Esophagus muscularis mucosa (tissue), 4 donors: ENCODE results near the gene ABI3. TPM values are rescaled to one million over a fixed set of nuclear protein-coding genes. Genes with fewer than 3 reads are reported as not detected.

Experiments
- DNase-seq: peaks from one replicate; pipeline ENCODE4 v3.0.0-alpha.2; 2017; ENCODE audit errors: extremely low spot score
- H3K27ac ChIP-seq, 4 donors: fragments of 200-600 bp; sonication (generic); replicated peaks in 1 of 4; 1 replicate in 3 of 4; 2 replicates in 1 of 4; pipeline ENCODE4 v1.5.1; 2016 to 2019; ENCODE audit warnings: mild to moderate bottlenecking in 1 of 4
- H3K27me3 ChIP-seq, 4 donors: fragments of 200-600 bp; sonication (generic); one replicate each; pipeline versions ENCODE4 v1.5.1 to v1.6.0; 2016 to 2019
- H3K36me3 ChIP-seq, 4 donors: fragments of 200-600 bp; sonication (generic); one replicate each; pipeline ENCODE4 v1.5.1; 2016 to 2019
- H3K4me1 ChIP-seq, 4 donors: fragments of 200-600 bp; sonication (generic); one replicate each; pipeline ENCODE4 v1.5.1; 2016 to 2019
- H3K4me3 ChIP-seq, 4 donors: fragments of 200-600 bp; sonication (generic); 1 replicate in 2 of 4; 2 replicates in 2 of 4; pipeline ENCODE4 v1.5.1; 2016 to 2019; ENCODE audit warnings: mild to moderate bottlenecking in 4 of 4, moderate library complexity in 1 of 4
- H3K9me3 ChIP-seq, 4 donors: fragments of 200-600 bp; sonication (generic); 1 replicate in 3 of 4; 2 replicates in 1 of 4; pipeline ENCODE4 v1.5.1; 2016 to 2019
- CTCF ChIP-seq, 3 experiments: fragments of 200-600 bp in 2 of 3; fragments of 450-650 bp in 1 of 3; sonication (generic) in 2 of 3; IDR thresholded peaks; one replicate each; pipeline ENCODE4 v1.5.1; 2017 to 2019; ENCODE audit warnings: antibody characterized with exemption in 3 of 3, mild to moderate bottlenecking in 2 of 3, moderate library complexity in 1 of 3
- EP300 ChIP-seq: sonication (generic); formaldehyde crosslinking; IDR thresholded peaks from one replicate; pipeline ENCODE4 v1.6.1; 2017; ENCODE audit warnings: antibody characterized with exemption
- POLR2A ChIP-seq: fragments of 450-650 bp; IDR thresholded peaks from one replicate; pipeline ENCODE4 v1.6.1; 2017; ENCODE audit warnings: antibody characterized with exemption, moderate library complexity, mild to moderate bottlenecking, low read depth
- POLR2AphosphoS5 ChIP-seq, 2 donors: sonication (generic); formaldehyde crosslinking; IDR thresholded peaks; one replicate each; pipeline ENCODE4 v1.6.1; 2017; ENCODE audit warnings: antibody characterized with exemption in 2 of 2
- WGBS: methylation state at CpG from one replicate; pipeline ENCODE4 v1.1.5; 2018; 5-methylcytosine and 5-hydroxymethylcytosine counted together
- intact Hi-C: fragments of 100-400 bp; cut with DNase I; formaldehyde crosslinking; loops from one replicate; pipeline ENCODE4 v1.15.1; 2023
- total RNA-seq, 4 donors: library from RNA; depleted of rRNA; stranded (reverse); fragments of >200 nt; gene quantifications; one replicate each; pipeline versions ENCODE4 v1.1.0 to v1.2.1, GENCODE V29; 2016

The ABI3 gene
- total RNA-seq, 4 donors from 2014 or later = 3.3 to 8.9 (median 6.3) TPM

- intact Hi-C loops = no loop called here
- no peak for DNase-seq
- H3K4me1 ChIP-seq = peaks cover 0 to 15% (median 13%) of the 10 kb centered on the region in 4 donors
- no peaks in the 10 kb centered on the region for H3K36me3 ChIP-seq
- TF ChIP-seq POLR2A (no peak), POLR2AphosphoS5 (IDR thresholded peaks at IDR 0.05) (no peak), EP300 (no peak), CTCF (IDR thresholded peaks at IDR 0.05) (no peak)
- H3K4me3 ChIP-seq = no peak overlapping the region
- H3K27ac ChIP-seq = no peak overlapping the region
- WGBS = 79% methylated on average over 3 of the region's 3 CpGs
- no peaks in the 10 kb centered on the region for H3K9me3 ChIP-seq
- H3K27me3 ChIP-seq = no peaks in the 10 kb centered on the region
Observed at GRCh38 chr17:49196520-49196919, 14.0 kb upstream of the ABI3 start.

- intact Hi-C loops = no loop called here
- Histone ChIP-seq H3K9me3 (no peaks in the 10 kb centered on the region), H3K36me3 (no peaks in the 10 kb centered on the region), H3K4me3 (no peak overlapping the region), H3K27me3 (no peaks in the 10 kb centered on the region), H3K4me1 (peaks cover 2 to 15% (median 11%) of the 10 kb centered on the region in 4 donors), H3K27ac (no peak overlapping the region)
- WGBS = 47% methylated on average over 5 of the region's 5 CpGs
- no peak for DNase-seq
- TF ChIP-seq POLR2AphosphoS5 (IDR thresholded peaks at IDR 0.05) = no peak
- no peak for TF ChIP-seq CTCF (IDR thresholded peaks at IDR 0.05)
- TF ChIP-seq POLR2A = no peak
- no peak for TF ChIP-seq EP300
Observed at GRCh38 chr17:49197346-49197998, 13.0 kb upstream of the ABI3 start.

GRCh38 chr17:49198211-49198610 lies 12.3 kb upstream of the ABI3 start:
- intact Hi-C loops = no loop called here
- H3K36me3 ChIP-seq = no peaks in the 10 kb centered on the region
- no peak for DNase-seq
- H3K9me3 ChIP-seq = no peaks in the 10 kb centered on the region
- no peak for TF ChIP-seq EP300
- no peak for TF ChIP-seq POLR2A
- TF ChIP-seq POLR2AphosphoS5 (IDR thresholded peaks at IDR 0.05) = no peak
- no peak for TF ChIP-seq CTCF (IDR thresholded peaks at IDR 0.05)
- H3K27me3 ChIP-seq = no peaks in the 10 kb centered on the region
- H3K27ac ChIP-seq = no peak overlapping the region
- H3K4me1 ChIP-seq = peaks cover 2 to 12% (median 10%) of the 10 kb centered on the region in 4 donors
- no peak overlapping the region for H3K4me3 ChIP-seq
- WGBS = 84% methylated on average over 2 of the region's 2 CpGs

GRCh38 chr17:49200423-49201083 lies 10.0 kb upstream of the ABI3 start:
- WGBS = 90% methylated on average over 13 of the region's 13 CpGs
- Histone ChIP-seq H3K36me3 (no peaks in the 10 kb centered on the region), H3K4me3 (no peak overlapping the region), H3K4me1 (peaks cover 0 to 2% (median 0%) of the 10 kb centered on the region in 4 donors), H3K27ac (no peak overlapping the region), H3K9me3 (no peaks in the 10 kb centered on the region), H3K27me3 (no peaks in the 10 kb centered on the region)
- no peak for DNase-seq
- intact Hi-C loops = no loop called here
- TF ChIP-seq EP300 = no peak
- no peak for TF ChIP-seq POLR2AphosphoS5 (IDR thresholded peaks at IDR 0.05)
- no peak for TF ChIP-seq POLR2A
- no peak for TF ChIP-seq CTCF (IDR thresholded peaks at IDR 0.05)
